Tibial nerve (tissue), 4 donors: ENCODE measurements around the gene ARMC8. TPM values are rescaled to one million over a fixed set of nuclear protein-coding genes. Genes with fewer than 3 reads are reported as not detected.

Experiments used
- DNase-seq, 2 donors: peaks; one replicate each; pipeline ENCODE4 v3.0.0-alpha.2; 2019; ENCODE audit warnings: low spot score in 2 of 2
- H3K27ac ChIP-seq, 4 donors: fragments of 200-600 bp; sonication (generic) in 3 of 4; one replicate each; pipeline ENCODE4 v1.5.1; 2017 to 2019; ENCODE audit warnings: mild to moderate bottlenecking in 1 of 4
- H3K27me3 ChIP-seq, 2 donors: fragments of 200-600 bp; sonication (generic) in 1 of 2; one replicate each; pipeline versions ENCODE4 v1.5.1 to v1.6.0; 2017 to 2019
- H3K36me3 ChIP-seq, 3 donors: fragments of 200-600 bp; sonication (generic); one replicate each; pipeline ENCODE4 v1.5.1; 2018 to 2019
- H3K4me1 ChIP-seq, 4 donors: fragments of 200-600 bp; sonication (generic) in 3 of 4; one replicate each; pipeline ENCODE4 v1.5.1; 2017 to 2019
- H3K4me3 ChIP-seq, 4 donors: fragments of 200-600 bp; sonication (generic) in 3 of 4; one replicate each; pipeline ENCODE4 v1.5.1; 2017 to 2019; ENCODE audit warnings: mild to moderate bottlenecking in 1 of 4, moderate library complexity in 1 of 4
- H3K9me3 ChIP-seq, 4 donors: fragments of 200-600 bp; sonication (generic) in 3 of 4; one replicate each; pipeline ENCODE4 v1.5.1; 2017 to 2019
- EP300 ChIP-seq, 2 donors: sonication (generic); formaldehyde crosslinking; IDR thresholded peaks; one replicate each; pipeline ENCODE4 v1.6.1; 2017; ENCODE audit warnings: antibody characterized with exemption in 2 of 2, mild to moderate bottlenecking in 1 of 2
- POLR2A ChIP-seq, 2 donors: fragments of 450-650 bp; IDR thresholded peaks; one replicate each; pipeline ENCODE4 v1.6.1; 2017; ENCODE audit warnings: antibody characterized with exemption in 2 of 2, mild to moderate bottlenecking in 2 of 2, moderate library complexity in 2 of 2
- WGBS, 2 donors: methylation state at CpG; one replicate each; pipeline ENCODE4 v1.1.5; 2018; 5-methylcytosine and 5-hydroxymethylcytosine counted together
- total RNA-seq, 4 donors: library from RNA; depleted of rRNA; stranded (reverse); fragments of >200 nt; gene quantifications; one replicate each; pipeline ENCODE4 v1.1.0, GENCODE V29; 2016
- TF ChIP-seq, protein P1 (sequence below), 5 experiments: fragments of 200-600 bp in 3 of 5; fragments of 450-650 bp in 2 of 5; sonication (generic) in 3 of 5; IDR thresholded peaks; one replicate each; pipeline ENCODE4 v1.5.1; 2016 to 2019; ENCODE audit warnings: antibody characterized with exemption in 5 of 5, mild to moderate bottlenecking in 3 of 5, moderate library complexity in 2 of 5

The ARMC8 gene
- total RNA-seq, 4 donors from 2014 or later, result 47.3 to 69.6 (median 55.7) TPM

DNA sequence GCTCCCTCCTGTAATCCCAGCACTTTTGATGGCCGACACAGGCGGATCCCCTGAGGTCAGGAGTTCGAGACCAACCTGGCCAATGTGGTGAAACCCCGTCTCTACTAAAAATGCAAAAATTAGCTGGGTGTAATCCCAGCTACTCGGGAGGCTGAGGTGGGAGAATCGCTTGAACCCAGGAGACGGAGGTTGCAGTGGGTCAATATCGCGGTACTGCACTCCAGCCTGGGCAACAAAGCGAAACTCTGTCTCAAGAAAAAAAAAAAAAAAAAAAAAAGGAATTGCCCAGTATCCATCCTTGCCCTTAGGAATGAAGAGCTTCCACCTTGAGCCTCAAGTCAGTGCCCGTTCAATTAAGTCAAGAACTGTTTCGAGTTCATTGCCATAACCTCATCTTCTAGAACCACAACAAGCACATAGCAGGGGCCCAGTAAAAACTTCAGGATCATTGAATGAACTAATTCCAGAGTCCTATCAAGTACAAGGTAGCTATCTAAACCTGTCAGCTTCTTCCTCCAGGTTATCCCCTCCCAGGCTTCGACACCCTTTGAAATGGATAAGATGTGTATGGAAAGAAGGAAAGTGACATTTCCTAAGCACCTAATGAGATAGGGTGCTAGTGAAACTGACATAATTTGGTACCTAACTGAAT is 13.2 kb upstream of the ARMC8 start:
- Histone ChIP-seq H3K4me3 (peak overlapping the region; percentile 68 to 87 (median 78)), H3K9me3 (no peaks in the 10 kb centered on the region), H3K27me3 (no peaks in the 10 kb centered on the region), H3K36me3 (peaks cover 0 to 36% (median 0%) of the 10 kb centered on the region in 3 donors), H3K4me1 (peaks cover 0 to 27% (median 12%) of the 10 kb centered on the region in 4 donors), H3K27ac (peak overlapping the region; percentile 31 to 87 (median 82))
- 55 to 59% methylated on average over 13 of the region's 13 CpGs for WGBS, 2 donors
- no peak for DNase-seq
- TF ChIP-seq POLR2A (IDR thresholded peaks at IDR 0.05), result no peak
- no peak for TF ChIP-seq EP300 (IDR thresholded peaks at IDR 0.05)
- TF ChIP-seq, protein P1, sequence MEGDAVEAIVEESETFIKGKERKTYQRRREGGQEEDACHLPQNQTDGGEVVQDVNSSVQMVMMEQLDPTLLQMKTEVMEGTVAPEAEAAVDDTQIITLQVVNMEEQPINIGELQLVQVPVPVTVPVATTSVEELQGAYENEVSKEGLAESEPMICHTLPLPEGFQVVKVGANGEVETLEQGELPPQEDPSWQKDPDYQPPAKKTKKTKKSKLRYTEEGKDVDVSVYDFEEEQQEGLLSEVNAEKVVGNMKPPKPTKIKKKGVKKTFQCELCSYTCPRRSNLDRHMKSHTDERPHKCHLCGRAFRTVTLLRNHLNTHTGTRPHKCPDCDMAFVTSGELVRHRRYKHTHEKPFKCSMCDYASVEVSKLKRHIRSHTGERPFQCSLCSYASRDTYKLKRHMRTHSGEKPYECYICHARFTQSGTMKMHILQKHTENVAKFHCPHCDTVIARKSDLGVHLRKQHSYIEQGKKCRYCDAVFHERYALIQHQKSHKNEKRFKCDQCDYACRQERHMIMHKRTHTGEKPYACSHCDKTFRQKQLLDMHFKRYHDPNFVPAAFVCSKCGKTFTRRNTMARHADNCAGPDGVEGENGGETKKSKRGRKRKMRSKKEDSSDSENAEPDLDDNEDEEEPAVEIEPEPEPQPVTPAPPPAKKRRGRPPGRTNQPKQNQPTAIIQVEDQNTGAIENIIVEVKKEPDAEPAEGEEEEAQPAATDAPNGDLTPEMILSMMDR (IDR thresholded peaks at IDR 0.05), result no peak

DNA sequence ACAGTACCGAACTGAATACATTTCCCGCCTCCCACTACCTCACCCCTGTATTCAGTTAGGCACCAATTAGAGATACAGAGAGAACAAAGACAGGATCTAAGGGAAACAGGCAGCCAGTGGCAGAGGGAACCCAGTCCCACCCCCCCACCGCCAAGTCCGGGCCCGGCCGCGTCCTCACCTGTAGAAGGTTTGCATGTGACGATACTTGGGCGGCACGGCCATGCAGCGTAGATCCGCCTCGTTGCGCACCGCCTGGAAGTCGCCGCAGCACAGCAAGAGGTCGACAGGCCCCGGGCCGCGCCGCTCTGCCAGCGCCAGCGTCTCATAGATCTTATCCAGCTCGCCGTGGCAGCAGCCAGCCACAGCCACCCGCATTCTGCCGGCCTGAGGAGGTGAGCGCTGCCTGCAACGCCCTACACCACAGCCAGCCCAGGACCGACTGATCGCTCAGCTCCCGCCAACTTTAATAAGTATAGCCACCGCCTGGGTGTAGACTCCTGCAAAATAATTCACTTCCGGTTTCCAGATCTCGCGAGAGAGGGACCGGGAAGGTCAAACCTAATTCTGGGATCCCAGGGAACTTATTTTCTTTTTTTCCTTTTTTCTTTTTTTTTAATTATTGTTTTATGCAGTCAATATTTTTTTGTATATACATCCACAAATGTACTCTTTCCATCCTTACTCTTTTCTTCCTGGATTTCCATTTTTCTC is 12.5 kb upstream of the ARMC8 start, which contains the start of gene DBR1:
DBR1 (minus strand) TSS at position 501 of the 711 bp plus-strand sequence; CDS start at position 375, 126 bp downstream.
- H3K36me3 ChIP-seq, result peaks cover 0 to 29% (median 0%) of the 10 kb centered on the region in 3 donors
- H3K4me1 ChIP-seq, result peaks cover 0 to 27% (median 12%) of the 10 kb centered on the region in 4 donors
- peak in 1 of 2 donors; percentile 73 for TF ChIP-seq EP300 (IDR thresholded peaks at IDR 0.05)
- TF ChIP-seq POLR2A (IDR thresholded peaks at IDR 0.05), result peak; percentile 18 to 74
- TF ChIP-seq, protein P1 (IDR thresholded peaks at IDR 0.05), result peak in 1 of 5 experiments; percentile 23
- DNase-seq, result peak; percentile 48 to 89
- H3K9me3 ChIP-seq, result no peaks in the 10 kb centered on the region
- 1% methylated on average over 28 to 37 of the region's 38 CpGs for WGBS, 2 donors
- peak within 1 kb of the TSS; percentile 31 to 87 (median 82) for H3K27ac ChIP-seq
- H3K27me3 ChIP-seq, result no peaks in the 10 kb centered on the region
- H3K4me3 ChIP-seq, result peak within 1 kb of the TSS; percentile 68 to 87 (median 78)

DNA sequence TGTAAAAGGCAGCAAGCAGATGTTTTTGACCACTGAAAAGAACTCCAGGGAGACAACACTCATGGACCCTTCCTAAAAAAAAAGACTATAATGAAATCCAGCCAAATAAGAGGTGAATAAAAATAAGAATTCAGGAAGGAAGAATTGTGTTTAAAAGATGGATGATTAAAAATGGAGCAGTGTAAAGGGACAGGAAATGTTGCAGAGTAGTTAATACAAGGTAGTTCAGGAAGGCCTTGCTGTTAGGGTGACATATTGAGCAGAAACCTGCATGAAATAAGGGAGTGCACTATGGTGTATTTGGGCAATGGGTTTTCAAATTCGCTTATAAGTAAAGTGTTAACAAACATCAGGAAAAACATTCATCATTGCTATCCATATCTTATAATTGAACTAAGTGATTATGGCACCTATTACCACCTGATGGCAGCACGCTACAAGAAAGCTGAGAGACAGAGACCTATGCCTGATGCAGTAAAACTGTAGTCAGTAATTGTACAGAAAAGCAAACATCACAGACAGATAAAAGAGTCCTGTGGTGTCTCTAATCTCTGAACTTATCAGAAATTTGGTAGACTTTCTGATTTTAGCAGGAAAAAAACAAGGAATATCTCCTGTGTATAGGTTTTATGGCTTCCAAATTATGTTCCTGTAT is 6.6 kb upstream of the ARMC8 start:
- DNase-seq, result no peak
- WGBS, 2 donors, result 12 to 15% methylated on average over 2 of the region's 2 CpGs
- H3K27me3 ChIP-seq, result no peaks in the 10 kb centered on the region
- TF ChIP-seq POLR2A (IDR thresholded peaks at IDR 0.05) (no peak), EP300 (IDR thresholded peaks at IDR 0.05) (no peak)
- TF ChIP-seq, protein P1 (IDR thresholded peaks at IDR 0.05), result peak in 2 of 5 experiments; percentile 7 to 15
- H3K27ac ChIP-seq, result no peak overlapping the region
- H3K9me3 ChIP-seq, result no peaks in the 10 kb centered on the region
- H3K4me1 ChIP-seq, result no peaks in the 10 kb centered on the region
- H3K36me3 ChIP-seq, result no peaks in the 10 kb centered on the region
- no peak overlapping the region for H3K4me3 ChIP-seq

DNA sequence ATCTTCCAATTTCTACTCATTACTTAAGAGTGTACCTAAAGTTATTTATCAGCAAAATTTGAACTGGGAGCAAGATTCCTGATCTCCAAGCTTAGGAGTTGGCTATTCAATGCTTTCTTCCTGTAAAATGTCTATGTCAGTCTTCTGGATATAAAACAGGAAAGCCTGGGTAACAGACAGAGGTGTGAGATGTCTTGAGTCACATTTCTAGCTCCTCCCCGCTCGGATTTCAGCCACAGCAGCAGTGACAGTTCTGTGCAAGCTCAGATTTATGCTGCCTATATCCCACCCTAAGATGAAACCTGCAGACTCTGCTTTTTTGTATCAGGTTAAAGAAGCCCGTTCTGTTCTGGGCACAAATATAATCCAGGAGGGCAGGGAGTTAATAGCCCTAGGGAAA is 2.1 kb upstream of the ARMC8 start:
- Histone ChIP-seq H3K9me3 (no peaks in the 10 kb centered on the region), H3K4me1 (peaks cover 0 to 27% (median 11%) of the 10 kb centered on the region in 4 donors), H3K36me3 (no peaks in the 10 kb centered on the region), H3K27me3 (no peaks in the 10 kb centered on the region), H3K27ac (no peak overlapping the region), H3K4me3 (no peak overlapping the region)
- WGBS, 2 donors, result 54 to 60% methylated on average over 3 of the region's 3 CpGs
- no peak for TF ChIP-seq POLR2A (IDR thresholded peaks at IDR 0.05)
- TF ChIP-seq EP300 (IDR thresholded peaks at IDR 0.05), result no peak
- TF ChIP-seq, protein P1 (IDR thresholded peaks at IDR 0.05), result no peak
- DNase-seq, result no peak
